Measurements from ENCODE around the gene R3HDM4. TPM values are rescaled to one million over a fixed set of nuclear protein-coding genes. Genes with fewer than 3 reads are reported as not detected.
"Not testable (repeated sequence)": the region's sequence is repeated elsewhere in the genome, so short reads cannot be mapped to it uniquely, and the experiment has no call there.

R3HDM4 gene
- polyA plus RNA-seq (2013) = 128 TPM

GRCh38 chr19:913080-913748 lies at the start of gene R3HDM4:
Gene R3HDM4 (minus strand): TSS chr19:913219. CDS start chr19:913157, 62 bp downstream.
- DNase-seq = peak; percentile 69 to 83 (median 75)
- Histone ChIP-seq H3K27ac (ENCODE audit: insufficient read depth in 1 of 2, low read depth in 1 of 2, low read length in 2 of 2, poor library complexity in 1 of 2, severe bottlenecking in 2 of 2) (peak within 1 kb of the TSS; percentile 79 to 91), H3K4me3 (ENCODE audit: control insufficient read depth in 1 of 7, extremely low read depth in 1 of 7, insufficient read depth in 4 of 7, low read depth in 2 of 7, low read length in 6 of 7) (peak within 1 kb of the TSS; percentile 60 to 93 (median 78)), H3K36me3 (ENCODE audit: control insufficient read depth in 4 of 4, insufficient read depth in 4 of 4, low read length in 3 of 4) (peaks cover 0 to 2% (median 0%) of the 10 kb centered on the region in 4 experiments), H3K9me3 (ENCODE audit: control extremely low read depth in 1 of 5, control insufficient read depth in 4 of 5, insufficient read depth in 2 of 5, low read depth in 1 of 5, low read length in 4 of 5) (no peaks in the 10 kb centered on the region), H3K27me3 (replicated peaks in 2 of 5; ENCODE audit: control insufficient read depth in 4 of 5, insufficient read depth in 5 of 5, low read length in 4 of 5) (peaks cover 0 to 10% (median 3%) of the 10 kb centered on the region in 5 experiments), H3K4me1 (ENCODE audit: control extremely low read depth in 1 of 4, control insufficient read depth in 4 of 4, insufficient read depth in 4 of 4, low read length in 3 of 4) (peaks cover 5 to 54% (median 52%) of the 10 kb centered on the region in 4 experiments)
- under 1% methylated on average over 59 of the region's 76 CpGs for WGBS (ENCODE audit: insufficient coverage)
- ChIA-PET CTCF (interaction anchor here (1.4 kb wide), 1 partner anchor 48 kb away, joined by 4 read pairs; no protein-coding TSS in a partner anchor), POLR2A (interaction anchor here (0.6 kb wide), 2 partner anchors 8 to 31 kb away, joined by 3 read pairs; no protein-coding TSS in a partner anchor)

GRCh38 chr19:961866-962620 lies 49.0 kb upstream of the R3HDM4 start:
- Histone ChIP-seq H3K4me1 (ENCODE audit: control extremely low read depth in 1 of 4, control insufficient read depth in 4 of 4, insufficient read depth in 4 of 4, low read length in 3 of 4) (peaks cover 0 to 24% (median 11%) of the 10 kb centered on the region in 4 experiments), H3K27me3 (replicated peaks in 2 of 5; ENCODE audit: control insufficient read depth in 4 of 5, insufficient read depth in 5 of 5, low read length in 4 of 5) (no peaks in the 10 kb centered on the region), H3K36me3 (ENCODE audit: control insufficient read depth in 4 of 4, insufficient read depth in 4 of 4, low read length in 3 of 4) (peaks cover 5 to 65% (median 28%) of the 10 kb centered on the region in 4 experiments), H3K27ac (ENCODE audit: insufficient read depth in 1 of 2, low read depth in 1 of 2, low read length in 2 of 2, poor library complexity in 1 of 2, severe bottlenecking in 2 of 2) (no peak overlapping the region), H3K9me3 (ENCODE audit: control extremely low read depth in 1 of 5, control insufficient read depth in 4 of 5, insufficient read depth in 2 of 5, low read depth in 1 of 5, low read length in 4 of 5) (peaks cover 0 to 4% (median 3%) of the 10 kb centered on the region in 5 experiments), H3K4me3 (ENCODE audit: control insufficient read depth in 1 of 7, extremely low read depth in 1 of 7, insufficient read depth in 4 of 7, low read depth in 2 of 7, low read length in 6 of 7) (no peak overlapping the region)
- DNase-seq = peak in 1 of 3 donors; percentile 36
- WGBS (ENCODE audit: insufficient coverage) = 93% methylated on average over 7 of the region's 14 CpGs
- ChIA-PET POLR2A (no interaction called here), CTCF (interaction anchor here (0.7 to 1.3 kb wide), 6 partner anchors 9 to 38 kb away, joined by 3 to 5 read pairs (median 3); no protein-coding TSS in a partner anchor)

GRCh38 chr19:960601-960938 lies 47.6 kb upstream of the R3HDM4 start:
- no peak overlapping the region for H3K4me3 ChIP-seq (ENCODE audit: control insufficient read depth in 1 of 7, extremely low read depth in 1 of 7, insufficient read depth in 4 of 7, low read depth in 2 of 7, low read length in 6 of 7)
- peaks cover 0 to 4% (median 0%) of the 10 kb centered on the region in 5 experiments for H3K9me3 ChIP-seq (ENCODE audit: control extremely low read depth in 1 of 5, control insufficient read depth in 4 of 5, insufficient read depth in 2 of 5, low read depth in 1 of 5, low read length in 4 of 5)
- peak overlapping the region in 1 of 2 experiments; percentile 5 for H3K27ac ChIP-seq (ENCODE audit: insufficient read depth in 1 of 2, low read depth in 1 of 2, low read length in 2 of 2, poor library complexity in 1 of 2, severe bottlenecking in 2 of 2)
- H3K36me3 ChIP-seq (ENCODE audit: control insufficient read depth in 4 of 4, insufficient read depth in 4 of 4, low read length in 3 of 4) = peaks cover 5 to 56% (median 23%) of the 10 kb centered on the region in 4 experiments
- POLR2A ChIA-PET = no interaction called here
- no peaks in the 10 kb centered on the region for H3K27me3 ChIP-seq (replicated peaks in 2 of 5; ENCODE audit: control insufficient read depth in 4 of 5, insufficient read depth in 5 of 5, low read length in 4 of 5)
- 82% methylated on average over 8 of the region's 8 CpGs for WGBS (ENCODE audit: insufficient coverage)
- CTCF ChIA-PET = no interaction called here
- no peak for DNase-seq
- peaks cover 0 to 24% (median 11%) of the 10 kb centered on the region in 4 experiments for H3K4me1 ChIP-seq (ENCODE audit: control extremely low read depth in 1 of 4, control insufficient read depth in 4 of 4, insufficient read depth in 4 of 4, low read length in 3 of 4)

DNA sequence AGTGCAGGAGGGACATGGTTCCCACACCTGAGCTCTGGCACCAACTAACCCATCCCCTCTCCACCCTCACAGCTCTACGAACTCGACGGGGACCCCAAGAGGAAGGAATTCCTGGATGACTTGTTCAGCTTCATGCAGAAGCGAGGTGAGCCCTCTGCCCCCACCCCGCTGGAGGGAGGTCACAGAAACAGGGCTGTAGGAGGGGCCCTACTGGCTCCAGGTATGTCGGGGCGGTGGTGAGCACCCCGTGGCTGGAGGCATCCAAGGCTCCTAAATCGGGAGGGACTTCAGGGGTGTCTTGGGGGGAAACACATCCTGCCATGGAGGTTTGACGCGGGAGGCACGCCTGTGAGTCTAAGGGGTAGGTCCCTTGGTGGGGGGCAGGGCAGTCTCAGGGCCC lies 47.0 kb upstream of the R3HDM4 start:
- Histone ChIP-seq H3K36me3 (ENCODE audit: control insufficient read depth in 4 of 4, insufficient read depth in 4 of 4, low read length in 3 of 4) (peaks cover 4 to 51% (median 18%) of the 10 kb centered on the region in 4 experiments), H3K27me3 (replicated peaks in 2 of 5; ENCODE audit: control insufficient read depth in 4 of 5, insufficient read depth in 5 of 5, low read length in 4 of 5) (no peaks in the 10 kb centered on the region), H3K9me3 (ENCODE audit: control extremely low read depth in 1 of 5, control insufficient read depth in 4 of 5, insufficient read depth in 2 of 5, low read depth in 1 of 5, low read length in 4 of 5) (peaks cover 0 to 3% (median 0%) of the 10 kb centered on the region in 5 experiments), H3K4me1 (ENCODE audit: control extremely low read depth in 1 of 4, control insufficient read depth in 4 of 4, insufficient read depth in 4 of 4, low read length in 3 of 4) (peaks cover 0 to 24% (median 12%) of the 10 kb centered on the region in 4 experiments), H3K27ac (ENCODE audit: insufficient read depth in 1 of 2, low read depth in 1 of 2, low read length in 2 of 2, poor library complexity in 1 of 2, severe bottlenecking in 2 of 2) (peak overlapping the region in 1 of 2 experiments; percentile 5), H3K4me3 (ENCODE audit: control insufficient read depth in 1 of 7, extremely low read depth in 1 of 7, insufficient read depth in 4 of 7, low read depth in 2 of 7, low read length in 6 of 7) (no peak overlapping the region)
- WGBS (ENCODE audit: insufficient coverage) = 74% methylated on average over 9 of the region's 12 CpGs
- DNase-seq = no peak
- POLR2A ChIA-PET = no interaction called here
- CTCF ChIA-PET = interaction anchor here (1.0 kb wide), 1 partner anchor 22 kb away, joined by 3 read pairs; no protein-coding TSS in a partner anchor

DNA sequence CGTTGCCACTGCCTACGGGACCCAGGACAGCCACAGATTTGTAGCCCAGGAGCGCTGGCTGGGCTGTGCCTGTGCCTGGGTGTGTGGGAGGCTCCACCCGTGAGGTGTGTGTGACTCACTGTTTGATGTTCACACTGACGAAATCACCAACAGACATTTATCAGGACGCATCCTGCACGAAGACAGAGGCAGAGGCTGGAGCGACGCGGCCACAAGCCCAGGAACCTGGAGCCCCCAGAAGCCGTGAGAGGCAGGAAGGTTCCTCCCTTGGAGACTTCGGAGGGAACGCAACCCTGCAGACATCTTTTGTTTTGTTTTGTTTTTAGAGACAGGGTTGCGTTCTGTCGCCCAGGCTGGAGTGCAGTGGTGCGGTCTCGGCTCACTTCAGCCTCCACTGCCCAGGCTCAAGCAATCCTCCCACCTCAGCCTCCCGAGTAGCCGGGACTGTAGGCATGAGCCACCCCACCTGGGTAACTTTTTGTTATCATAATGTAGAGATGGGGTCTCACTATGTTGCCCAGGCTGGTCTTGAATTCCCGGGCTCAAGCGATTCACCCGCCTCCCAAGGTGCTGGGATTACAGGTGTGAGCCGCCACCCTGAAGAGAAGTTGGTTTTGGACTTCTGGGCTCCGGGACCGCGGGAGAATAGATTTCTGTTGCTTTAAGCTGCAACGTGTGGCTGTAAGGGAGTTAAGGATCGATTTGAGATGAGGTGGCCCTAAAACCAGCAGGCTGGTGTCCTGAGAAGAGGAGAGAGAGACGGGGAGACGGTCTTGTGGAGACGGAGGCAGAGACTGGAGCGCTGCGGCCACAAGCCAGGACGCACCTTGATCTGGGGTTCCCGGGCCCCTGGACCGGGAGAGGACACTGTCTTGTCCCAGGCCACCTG lies 46.2 kb upstream of the R3HDM4 start:
- ChIA-PET CTCF (interaction anchor here (0.6 to 1.0 kb wide), 2 partner anchors 21 to 1094 kb away, joined by 3 read pairs; no protein-coding TSS in a partner anchor), POLR2A (no interaction called here)
- H3K4me3 ChIP-seq (ENCODE audit: control insufficient read depth in 1 of 7, extremely low read depth in 1 of 7, insufficient read depth in 4 of 7, low read depth in 2 of 7, low read length in 6 of 7) = no peak overlapping the region
- no peak for DNase-seq
- H3K9me3 ChIP-seq (ENCODE audit: control extremely low read depth in 1 of 5, control insufficient read depth in 4 of 5, insufficient read depth in 2 of 5, low read depth in 1 of 5, low read length in 4 of 5) = no peaks in the 10 kb centered on the region
- no peaks in the 10 kb centered on the region for H3K27me3 ChIP-seq (replicated peaks in 2 of 5; ENCODE audit: control insufficient read depth in 4 of 5, insufficient read depth in 5 of 5, low read length in 4 of 5)
- H3K4me1 ChIP-seq (ENCODE audit: control extremely low read depth in 1 of 4, control insufficient read depth in 4 of 4, insufficient read depth in 4 of 4, low read length in 3 of 4) = peaks cover 0 to 24% (median 14%) of the 10 kb centered on the region in 4 experiments
- peaks cover 0 to 43% (median 11%) of the 10 kb centered on the region in 4 experiments for H3K36me3 ChIP-seq (ENCODE audit: control insufficient read depth in 4 of 4, insufficient read depth in 4 of 4, low read length in 3 of 4)
- WGBS (ENCODE audit: insufficient coverage) = 96% methylated on average over 28 of the region's 36 CpGs
- H3K27ac ChIP-seq (ENCODE audit: insufficient read depth in 1 of 2, low read depth in 1 of 2, low read length in 2 of 2, poor library complexity in 1 of 2, severe bottlenecking in 2 of 2) = no peak overlapping the region

- WGBS (ENCODE audit: insufficient coverage) = 90% methylated on average over 5 of the region's 9 CpGs
- DNase-seq; H3K27ac ChIP-seq (ENCODE audit: insufficient read depth in 1 of 2, low read depth in 1 of 2, low read length in 2 of 2, poor library complexity in 1 of 2, severe bottlenecking in 2 of 2); POLR2A ChIA-PET; H3K4me3 ChIP-seq (ENCODE audit: control insufficient read depth in 1 of 7, extremely low read depth in 1 of 7, insufficient read depth in 4 of 7, low read depth in 2 of 7, low read length in 6 of 7); H3K27me3 ChIP-seq (replicated peaks in 2 of 5; ENCODE audit: control insufficient read depth in 4 of 5, insufficient read depth in 5 of 5, low read length in 4 of 5); H3K9me3 ChIP-seq (ENCODE audit: control extremely low read depth in 1 of 5, control insufficient read depth in 4 of 5, insufficient read depth in 2 of 5, low read depth in 1 of 5, low read length in 4 of 5): not testable (repeated sequence)
- H3K4me1 ChIP-seq (ENCODE audit: control extremely low read depth in 1 of 4, control insufficient read depth in 4 of 4, insufficient read depth in 4 of 4, low read length in 3 of 4) = peaks cover 0 to 29% (median 22%) of the 10 kb centered on the region in 4 experiments
- CTCF ChIA-PET = interaction anchor here (0.6 kb wide), 1 partner anchor 236 kb away, joined by 4 read pairs; no protein-coding TSS in a partner anchor
- peaks cover 0 to 29% (median 8%) of the 10 kb centered on the region in 4 experiments for H3K36me3 ChIP-seq (ENCODE audit: control insufficient read depth in 4 of 4, insufficient read depth in 4 of 4, low read length in 3 of 4)
Measured at GRCh38 chr19:957578-957977, 44.6 kb upstream of the R3HDM4 start.
